SK-N-SH treated with all-trans-retinoic acid at 6 μM for 48 hours (cell line): ENCODE measurements around the gene UBR1.
"Not testable (repeated sequence)": the region's sequence is repeated elsewhere in the genome, so short reads cannot be mapped to it uniquely, and the experiment has no call there.

Source experiments
- ATAC-seq: fragments of 200-7000 bp; cut with Tn5 transposase; 3 replicates; pipeline ENCODE4 v1.9.1; 2020; ENCODE audit warnings: mild to moderate bottlenecking, moderate library complexity
- ARNTL ChIP-seq: fragments of 450-650 bp; formaldehyde crosslinking; IDR thresholded peaks from 2 replicates; pipeline ENCODE4 v1.5.0; 2020; ENCODE audit warnings: low read depth, mild to moderate bottlenecking, moderate library complexity, borderline replicate concordance
- BACH2 ChIP-seq: fragments of 250-450 bp; sonication (Bioruptor Pico); IDR thresholded peaks from 2 replicates; pipeline ENCODE4 v1.9.0; 2021; ENCODE audit warnings: mild to moderate bottlenecking, borderline replicate concordance
- CSDC2 ChIP-seq: fragments of 250-450 bp; sonication (Bioruptor Pico); IDR thresholded peaks from 2 replicates; pipeline ENCODE4 v1.5.0; 2020; ENCODE audit warnings: mild to moderate bottlenecking, moderate library complexity
- ESRRG ChIP-seq: fragments of 250-450 bp; sonication (Bioruptor Pico); IDR thresholded peaks from 2 replicates; pipeline ENCODE4 v1.6.1; 2021; ENCODE audit warnings: mild to moderate bottlenecking
- GLIS3 ChIP-seq: fragments of 250-450 bp; sonication (Bioruptor Pico); IDR thresholded peaks from 2 replicates; pipeline ENCODE4 v1.5.0; 2020; ENCODE audit warnings: mild to moderate bottlenecking, moderate library complexity
- ISL1 ChIP-seq: fragments of 250-450 bp; sonication (Bioruptor Pico); IDR thresholded peaks from 2 replicates; pipeline ENCODE4 v2.1.2; 2022; ENCODE audit warnings: mild to moderate bottlenecking, moderate library complexity
- OSR1 ChIP-seq: fragments of 250-450 bp; sonication (Bioruptor Pico); IDR thresholded peaks from 2 replicates; pipeline ENCODE4 v1.8.0; 2022; ENCODE audit warnings: moderate library complexity, mild to moderate bottlenecking, inconsistent platforms
- PPARA ChIP-seq: fragments of 250-450 bp; sonication (Bioruptor Pico); IDR thresholded peaks from 2 replicates; pipeline ENCODE4 v1.5.0; 2020; ENCODE audit warnings: mild to moderate bottlenecking, borderline replicate concordance
- RARB ChIP-seq: fragments of 250-450 bp; sonication (Bioruptor Pico); IDR thresholded peaks from 2 replicates; pipeline ENCODE4 v1.8.0; 2021; ENCODE audit warnings: mild to moderate bottlenecking, moderate library complexity
- SNAI2 ChIP-seq: fragments of 250-450 bp; sonication (Bioruptor Pico); IDR thresholded peaks from 2 replicates; pipeline ENCODE4 v1.5.0; 2020; ENCODE audit warnings: mild to moderate bottlenecking, moderate library complexity
- TCF4 ChIP-seq: fragments of 250-450 bp; sonication (Bioruptor Pico); IDR thresholded peaks from 2 replicates; pipeline ENCODE4 v1.8.0; 2021; ENCODE audit warnings: mild to moderate bottlenecking, moderate library complexity, borderline replicate concordance
- TOX ChIP-seq: fragments of 250-450 bp; sonication (Bioruptor Pico); IDR thresholded peaks from 2 replicates; pipeline ENCODE4 v1.8.0; 2021; ENCODE audit warnings: mild to moderate bottlenecking, moderate library complexity, borderline replicate concordance
- ZC3H10 ChIP-seq: fragments of 250-450 bp; sonication (Bioruptor Pico); IDR thresholded peaks from 2 replicates; pipeline ENCODE4 v1.5.1; 2021; ENCODE audit warnings: mild to moderate bottlenecking, moderate library complexity
- ZFP3 ChIP-seq: fragments of 250-450 bp; sonication (Bioruptor Pico); IDR thresholded peaks from 2 replicates; pipeline ENCODE4 v1.5.0; 2020; ENCODE audit warnings: mild to moderate bottlenecking, moderate library complexity
- ZFP30 ChIP-seq: fragments of 450-650 bp; formaldehyde crosslinking; IDR thresholded peaks from 2 replicates; pipeline ENCODE4 v1.5.0; 2022; ENCODE audit warnings: mild to moderate bottlenecking, moderate library complexity
- ZNF565 ChIP-seq: fragments of 450-650 bp; formaldehyde crosslinking; conservative IDR thresholded peaks from 2 replicates; pipeline ENCODE4 v1.5.0; 2020; ENCODE audit warnings: low read depth, mild to moderate bottlenecking, moderate library complexity
- ZNF70 ChIP-seq: fragments of 450-650 bp; formaldehyde crosslinking; IDR thresholded peaks from 2 replicates; pipeline ENCODE4 v1.5.0; 2020; ENCODE audit warnings: mild to moderate bottlenecking, moderate library complexity
- ZNF8 ChIP-seq: fragments of 450-650 bp; formaldehyde crosslinking; IDR thresholded peaks from 2 replicates; pipeline ENCODE4 v1.5.0; 2020; ENCODE audit warnings: mild to moderate bottlenecking, moderate library complexity
- TF ChIP-seq, protein P1 (sequence below): fragments of 250-450 bp; sonication (Bioruptor Pico); IDR thresholded peaks from 2 replicates; pipeline ENCODE4 v1.5.1; 2021; ENCODE audit warnings: mild to moderate bottlenecking, moderate library complexity
- TF ChIP-seq, protein P2 (sequence below): fragments of 250-450 bp; sonication (Bioruptor Pico); IDR thresholded peaks from 2 replicates; pipeline ENCODE4 v1.5.0; 2020; ENCODE audit warnings: mild to moderate bottlenecking, moderate library complexity
- TF ChIP-seq, protein P3 (sequence below): fragments of 250-450 bp; sonication (Bioruptor Pico); IDR thresholded peaks from 2 replicates; pipeline ENCODE4 v1.8.0; 2021; ENCODE audit warnings: low read depth, mild to moderate bottlenecking, moderate library complexity, borderline replicate concordance
- TF ChIP-seq, protein P4 (sequence below): fragments of 250-450 bp; sonication (Bioruptor Pico); IDR thresholded peaks from 2 replicates; pipeline ENCODE4 v1.8.0; 2020; ENCODE audit warnings: mild to moderate bottlenecking, moderate library complexity, borderline replicate concordance
- TF ChIP-seq, protein P5 (sequence below): fragments of 250-450 bp; sonication (Bioruptor Pico); IDR thresholded peaks from 2 replicates; pipeline ENCODE4 v1.5.1; 2020; ENCODE audit warnings: low read depth, mild to moderate bottlenecking, moderate library complexity

Gene UBR1

GRCh38 chr15:43133430-43134156 lies 27.8 kb upstream of the UBR1 start, which contains the start of gene TMEM62:
Gene TMEM62 (plus strand): TSS chr15:43133586. CDS start chr15:43133803, 217 bp downstream.
- TF ChIP-seq ZNF565 (CRISPR knock-in tag), result no peak
- TF ChIP-seq, protein P1, sequence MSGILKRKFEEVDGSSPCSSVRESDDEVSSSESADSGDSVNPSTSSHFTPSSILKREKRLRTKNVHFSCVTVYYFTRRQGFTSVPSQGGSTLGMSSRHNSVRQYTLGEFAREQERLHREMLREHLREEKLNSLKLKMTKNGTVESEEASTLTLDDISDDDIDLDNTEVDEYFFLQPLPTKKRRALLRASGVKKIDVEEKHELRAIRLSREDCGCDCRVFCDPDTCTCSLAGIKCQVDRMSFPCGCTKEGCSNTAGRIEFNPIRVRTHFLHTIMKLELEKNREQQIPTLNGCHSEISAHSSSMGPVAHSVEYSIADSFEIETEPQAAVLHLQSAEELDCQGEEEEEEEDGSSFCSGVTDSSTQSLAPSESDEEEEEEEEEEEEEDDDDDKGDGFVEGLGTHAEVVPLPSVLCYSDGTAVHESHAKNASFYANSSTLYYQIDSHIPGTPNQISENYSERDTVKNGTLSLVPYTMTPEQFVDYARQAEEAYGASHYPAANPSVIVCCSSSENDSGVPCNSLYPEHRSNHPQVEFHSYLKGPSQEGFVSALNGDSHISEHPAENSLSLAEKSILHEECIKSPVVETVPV, result no peak
- TF ChIP-seq OSR1, result no peak
- TF ChIP-seq ZFP3, result no peak
- no peak for TF ChIP-seq TOX (CRISPR knock-in tag)
- TF ChIP-seq PPARA (CRISPR knock-in tag), result no peak
- no peak for TF ChIP-seq SNAI2 (CRISPR knock-in tag)
- no peak for TF ChIP-seq ISL1 (CRISPR knock-in tag)
- no peak for TF ChIP-seq ESRRG (CRISPR knock-in tag)
- TF ChIP-seq BACH2, result no peak
- TF ChIP-seq GLIS3 (CRISPR knock-in tag), result no peak
- no peak for TF ChIP-seq ARNTL (CRISPR knock-in tag)
- no peak for TF ChIP-seq ZNF8 (CRISPR knock-in tag)
- no peak for TF ChIP-seq RARB
- no peak for TF ChIP-seq TCF4 (CRISPR knock-in tag)
- TF ChIP-seq, protein P2, sequence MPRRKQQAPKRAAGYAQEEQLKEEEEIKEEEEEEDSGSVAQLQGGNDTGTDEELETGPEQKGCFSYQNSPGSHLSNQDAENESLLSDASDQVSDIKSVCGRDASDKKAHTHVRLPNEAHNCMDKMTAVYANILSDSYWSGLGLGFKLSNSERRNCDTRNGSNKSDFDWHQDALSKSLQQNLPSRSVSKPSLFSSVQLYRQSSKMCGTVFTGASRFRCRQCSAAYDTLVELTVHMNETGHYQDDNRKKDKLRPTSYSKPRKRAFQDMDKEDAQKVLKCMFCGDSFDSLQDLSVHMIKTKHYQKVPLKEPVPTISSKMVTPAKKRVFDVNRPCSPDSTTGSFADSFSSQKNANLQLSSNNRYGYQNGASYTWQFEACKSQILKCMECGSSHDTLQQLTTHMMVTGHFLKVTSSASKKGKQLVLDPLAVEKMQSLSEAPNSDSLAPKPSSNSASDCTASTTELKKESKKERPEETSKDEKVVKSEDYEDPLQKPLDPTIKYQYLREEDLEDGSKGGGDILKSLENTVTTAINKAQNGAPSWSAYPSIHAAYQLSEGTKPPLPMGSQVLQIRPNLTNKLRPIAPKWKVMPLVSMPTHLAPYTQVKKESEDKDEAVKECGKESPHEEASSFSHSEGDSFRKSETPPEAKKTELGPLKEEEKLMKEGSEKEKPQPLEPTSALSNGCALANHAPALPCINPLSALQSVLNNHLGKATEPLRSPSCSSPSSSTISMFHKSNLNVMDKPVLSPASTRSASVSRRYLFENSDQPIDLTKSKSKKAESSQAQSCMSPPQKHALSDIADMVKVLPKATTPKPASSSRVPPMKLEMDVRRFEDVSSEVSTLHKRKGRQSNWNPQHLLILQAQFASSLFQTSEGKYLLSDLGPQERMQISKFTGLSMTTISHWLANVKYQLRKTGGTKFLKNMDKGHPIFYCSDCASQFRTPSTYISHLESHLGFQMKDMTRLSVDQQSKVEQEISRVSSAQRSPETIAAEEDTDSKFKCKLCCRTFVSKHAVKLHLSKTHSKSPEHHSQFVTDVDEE (CRISPR knock-in tag), result no peak
- TF ChIP-seq CSDC2, result no peak
- TF ChIP-seq, protein P3, sequence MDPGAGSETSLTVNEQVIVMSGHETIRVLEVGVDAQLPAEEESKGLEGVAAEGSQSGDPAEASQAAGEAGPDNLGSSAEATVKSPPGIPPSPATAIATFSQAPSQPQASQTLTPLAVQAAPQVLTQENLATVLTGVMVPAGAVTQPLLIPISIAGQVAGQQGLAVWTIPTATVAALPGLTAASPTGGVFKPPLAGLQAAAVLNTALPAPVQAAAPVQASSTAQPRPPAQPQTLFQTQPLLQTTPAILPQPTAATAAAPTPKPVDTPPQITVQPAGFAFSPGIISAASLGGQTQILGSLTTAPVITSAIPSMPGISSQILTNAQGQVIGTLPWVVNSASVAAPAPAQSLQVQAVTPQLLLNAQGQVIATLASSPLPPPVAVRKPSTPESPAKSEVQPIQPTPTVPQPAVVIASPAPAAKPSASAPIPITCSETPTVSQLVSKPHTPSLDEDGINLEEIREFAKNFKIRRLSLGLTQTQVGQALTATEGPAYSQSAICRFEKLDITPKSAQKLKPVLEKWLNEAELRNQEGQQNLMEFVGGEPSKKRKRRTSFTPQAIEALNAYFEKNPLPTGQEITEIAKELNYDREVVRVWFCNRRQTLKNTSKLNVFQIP (CRISPR knock-in tag), result no peak

DNA sequence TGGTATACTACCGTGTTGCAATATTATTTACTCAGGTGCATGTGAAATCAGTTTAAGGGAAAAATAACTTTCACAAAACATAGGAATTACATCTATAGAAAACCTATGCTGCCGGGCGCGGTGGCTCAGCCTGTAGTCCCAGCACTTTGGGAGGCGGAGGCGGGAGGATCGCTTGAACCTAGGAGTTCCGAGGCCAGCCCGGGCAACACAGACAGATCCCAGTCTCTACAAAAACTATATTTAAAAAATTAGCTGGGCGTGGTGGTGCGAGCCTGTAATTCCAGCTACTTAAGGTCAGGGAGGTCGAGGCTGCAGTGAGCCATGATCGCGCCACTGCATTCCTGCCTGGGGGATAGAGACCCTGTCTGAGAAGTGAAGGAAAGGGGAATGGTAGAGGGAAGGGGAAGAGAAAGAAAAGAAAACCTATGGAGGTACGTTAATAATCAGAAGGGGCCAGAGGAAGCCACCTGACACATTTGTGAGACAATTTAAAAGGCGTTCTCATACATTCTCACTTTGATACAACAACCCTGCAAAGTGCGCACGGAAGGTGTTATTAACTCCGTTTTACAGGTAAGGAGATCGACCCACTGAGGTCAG lies 27.1 kb upstream of the UBR1 start:
- no peak for TF ChIP-seq ZFP30 (CRISPR knock-in tag)
- ATAC-seq, result no peak; the same call in none of the 3 replicates

More at GRCh38 chr15:43133430-43134156, 27.8 kb upstream of the UBR1 start, which contains the start of gene TMEM62:
- peak; percentile 89 for ATAC-seq

DNA sequence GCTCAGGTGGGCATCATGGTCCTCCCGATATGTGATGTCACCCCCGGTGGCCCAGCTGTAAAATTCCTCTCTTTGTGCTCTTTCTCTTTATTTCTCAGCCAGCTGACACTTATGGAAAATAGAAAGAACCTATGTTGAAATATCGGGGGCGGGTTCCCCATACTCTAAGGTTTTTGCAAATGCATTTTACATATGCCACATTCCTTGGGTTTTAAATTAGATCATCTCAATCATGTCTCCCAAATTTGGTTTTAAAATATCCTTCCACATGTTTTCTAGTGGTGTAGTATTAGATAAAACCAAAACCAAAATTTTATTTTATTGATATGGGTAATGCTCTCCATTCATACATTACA lies 23.1 kb upstream of the UBR1 start:
- no peak for ATAC-seq
- TF ChIP-seq ZC3H10 (CRISPR knock-in tag) (no peak), PPARA (CRISPR knock-in tag) (no peak), ARNTL (CRISPR knock-in tag) (no peak), ZNF8 (CRISPR knock-in tag) (no peak), TCF4 (CRISPR knock-in tag) (no peak), TOX (CRISPR knock-in tag) (no peak), GLIS3 (CRISPR knock-in tag) (no peak), OSR1 (no peak), ZNF565 (CRISPR knock-in tag) (no peak), CSDC2 (no peak), ZNF70 (no peak)
- TF ChIP-seq, protein P4, sequence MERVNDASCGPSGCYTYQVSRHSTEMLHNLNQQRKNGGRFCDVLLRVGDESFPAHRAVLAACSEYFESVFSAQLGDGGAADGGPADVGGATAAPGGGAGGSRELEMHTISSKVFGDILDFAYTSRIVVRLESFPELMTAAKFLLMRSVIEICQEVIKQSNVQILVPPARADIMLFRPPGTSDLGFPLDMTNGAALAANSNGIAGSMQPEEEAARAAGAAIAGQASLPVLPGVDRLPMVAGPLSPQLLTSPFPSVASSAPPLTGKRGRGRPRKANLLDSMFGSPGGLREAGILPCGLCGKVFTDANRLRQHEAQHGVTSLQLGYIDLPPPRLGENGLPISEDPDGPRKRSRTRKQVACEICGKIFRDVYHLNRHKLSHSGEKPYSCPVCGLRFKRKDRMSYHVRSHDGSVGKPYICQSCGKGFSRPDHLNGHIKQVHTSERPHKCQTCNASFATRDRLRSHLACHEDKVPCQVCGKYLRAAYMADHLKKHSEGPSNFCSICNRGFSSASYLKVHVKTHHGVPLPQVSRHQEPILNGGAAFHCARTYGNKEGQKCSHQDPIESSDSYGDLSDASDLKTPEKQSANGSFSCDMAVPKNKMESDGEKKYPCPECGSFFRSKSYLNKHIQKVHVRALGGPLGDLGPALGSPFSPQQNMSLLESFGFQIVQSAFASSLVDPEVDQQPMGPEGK (CRISPR knock-in tag), result no peak
- TF ChIP-seq, protein P5, sequence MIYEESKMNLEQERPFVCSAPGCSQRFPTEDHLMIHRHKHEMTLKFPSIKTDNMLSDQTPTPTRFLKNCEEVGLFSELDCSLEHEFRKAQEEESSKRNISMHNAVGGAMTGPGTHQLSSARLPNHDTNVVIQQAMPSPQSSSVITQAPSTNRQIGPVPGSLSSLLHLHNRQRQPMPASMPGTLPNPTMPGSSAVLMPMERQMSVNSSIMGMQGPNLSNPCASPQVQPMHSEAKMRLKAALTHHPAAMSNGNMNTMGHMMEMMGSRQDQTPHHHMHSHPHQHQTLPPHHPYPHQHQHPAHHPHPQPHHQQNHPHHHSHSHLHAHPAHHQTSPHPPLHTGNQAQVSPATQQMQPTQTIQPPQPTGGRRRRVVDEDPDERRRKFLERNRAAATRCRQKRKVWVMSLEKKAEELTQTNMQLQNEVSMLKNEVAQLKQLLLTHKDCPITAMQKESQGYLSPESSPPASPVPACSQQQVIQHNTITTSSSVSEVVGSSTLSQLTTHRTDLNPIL (CRISPR knock-in tag), result no peak
- TF ChIP-seq, protein P2 (CRISPR knock-in tag), result no peak

DNA sequence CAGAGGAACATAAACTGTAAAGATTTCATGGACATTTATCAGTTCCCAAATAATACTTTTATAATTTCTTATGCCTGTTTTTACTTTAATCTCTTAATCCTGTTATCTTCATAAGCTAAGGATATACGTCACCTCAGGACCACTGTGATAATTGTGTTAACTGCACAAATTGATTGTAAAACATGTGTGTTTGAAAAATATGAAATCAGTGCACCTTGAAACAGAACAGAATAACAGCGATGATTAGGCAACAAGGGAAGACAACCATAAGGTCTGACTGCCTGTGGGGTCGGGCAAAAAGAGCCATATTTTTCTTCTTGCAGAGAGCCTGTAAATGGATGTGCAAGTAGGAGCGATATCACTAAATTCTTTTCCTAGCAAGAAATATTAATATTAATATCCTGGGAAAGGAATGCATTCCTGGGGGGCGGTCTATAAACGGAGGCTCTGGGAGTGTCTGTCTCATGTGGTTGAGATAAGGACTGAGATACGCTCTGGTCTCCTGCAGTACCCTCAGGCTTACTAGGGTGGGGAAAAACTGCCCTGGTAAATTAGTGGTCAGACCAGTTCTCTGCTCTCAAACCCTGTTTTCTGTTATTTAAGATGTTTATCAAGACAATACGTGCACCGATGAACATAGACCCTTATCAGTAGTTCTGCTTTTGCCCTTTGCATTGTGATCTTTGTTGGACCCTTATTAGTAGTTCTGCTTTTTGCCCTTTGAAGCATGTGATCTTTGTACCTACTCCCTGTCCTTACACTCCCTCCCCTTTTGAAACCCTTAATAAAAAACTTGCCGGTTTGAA lies 22.5 kb upstream of the UBR1 start:
- ATAC-seq, result not testable (repeated sequence)
